Stimulated activated CD4-positive, alpha-beta T cell treated with anti-CD3 and anti-CD28 coated beads, Interleukin-12 subunit alpha, Interleukin-12 subunit beta, amount 100 ng/mL, for 48 hours (primary cell): Measurements from ENCODE around the gene CTXN1.

Experiments used
- DNase-seq, 3 donors: peaks; one replicate each; pipeline ENCODE4 v3.0.0-alpha.2; 2020; ENCODE audit warnings: low read depth in 2 of 3, low spot score in 1 of 3

Gene CTXN1

GRCh38 chr19:7877249-7877836 lies 48.6 kb downstream of the CTXN1 start:
- no peak for DNase-seq

- no peak for DNase-seq
Observed at GRCh38 chr19:7874897-7875273, 51.0 kb downstream of the CTXN1 start.
